Retinal pigment epithelial cell (primary cell): ENCODE measurements around the gene ZSCAN16.
"Not testable (repeated sequence)": the region's sequence is repeated elsewhere in the genome, so short reads cannot be mapped to it uniquely, and the experiment has no call there.

ENCODE experiments used
- DNase-seq: peaks from one replicate; pipeline ENCODE4 v3.0.0-alpha.2; 2010; ENCODE audit warnings: low read depth
- H3K4me3 ChIP-seq: 2 replicates; pipeline ENCODE4 v1.5.1; 2011; ENCODE audit warnings: mild to moderate bottlenecking, low read length, control low read depth, moderate library complexity
- TF ChIP-seq, protein P1 (sequence below): conservative IDR thresholded peaks from 2 replicates; pipeline ENCODE4 v1.5.1; 2011; ENCODE audit warnings: low read depth, low read length, control low read depth, inconsistent platforms

Gene ZSCAN16

GRCh38 chr6:28124350-28124970 is at the start of gene ZSCAN16:
Gene ZSCAN16 (plus strand): TSS chr6:28124609. CDS start chr6:28125444, 835 bp downstream.
- TF ChIP-seq, protein P1, sequence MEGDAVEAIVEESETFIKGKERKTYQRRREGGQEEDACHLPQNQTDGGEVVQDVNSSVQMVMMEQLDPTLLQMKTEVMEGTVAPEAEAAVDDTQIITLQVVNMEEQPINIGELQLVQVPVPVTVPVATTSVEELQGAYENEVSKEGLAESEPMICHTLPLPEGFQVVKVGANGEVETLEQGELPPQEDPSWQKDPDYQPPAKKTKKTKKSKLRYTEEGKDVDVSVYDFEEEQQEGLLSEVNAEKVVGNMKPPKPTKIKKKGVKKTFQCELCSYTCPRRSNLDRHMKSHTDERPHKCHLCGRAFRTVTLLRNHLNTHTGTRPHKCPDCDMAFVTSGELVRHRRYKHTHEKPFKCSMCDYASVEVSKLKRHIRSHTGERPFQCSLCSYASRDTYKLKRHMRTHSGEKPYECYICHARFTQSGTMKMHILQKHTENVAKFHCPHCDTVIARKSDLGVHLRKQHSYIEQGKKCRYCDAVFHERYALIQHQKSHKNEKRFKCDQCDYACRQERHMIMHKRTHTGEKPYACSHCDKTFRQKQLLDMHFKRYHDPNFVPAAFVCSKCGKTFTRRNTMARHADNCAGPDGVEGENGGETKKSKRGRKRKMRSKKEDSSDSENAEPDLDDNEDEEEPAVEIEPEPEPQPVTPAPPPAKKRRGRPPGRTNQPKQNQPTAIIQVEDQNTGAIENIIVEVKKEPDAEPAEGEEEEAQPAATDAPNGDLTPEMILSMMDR, result no peak
- peak; percentile 52 for DNase-seq
- H3K4me3 ChIP-seq, result peak within 1 kb of the TSS; percentile 88

DNA sequence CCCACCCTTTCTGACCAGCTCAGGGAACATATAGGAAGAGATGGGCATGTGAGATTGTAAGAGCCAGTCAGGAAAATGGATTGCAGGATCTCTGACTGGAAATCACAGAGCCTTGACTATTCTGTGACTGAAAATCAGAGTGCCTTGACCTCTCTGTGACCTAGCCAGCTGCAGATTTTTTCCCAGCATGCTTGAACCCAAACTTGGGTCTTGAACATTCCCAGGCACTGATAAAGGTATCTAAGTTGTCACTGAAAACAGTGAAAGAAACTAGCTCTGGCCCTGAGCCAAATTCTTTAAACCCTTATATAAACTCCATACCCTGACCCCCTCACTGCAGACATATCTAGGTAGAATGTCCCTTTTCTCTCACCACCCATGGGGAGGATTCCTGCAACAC is 46.4 kb upstream of the ZSCAN16 start:
- TF ChIP-seq, protein P1, result no peak
- H3K4me3 ChIP-seq, result no peak overlapping the region
- no peak for DNase-seq

- no peak for DNase-seq
- TF ChIP-seq, protein P1, result no peak
- no peak overlapping the region for H3K4me3 ChIP-seq
Measured at GRCh38 chr6:28078836-28079235, 45.6 kb upstream of the ZSCAN16 start.

DNA sequence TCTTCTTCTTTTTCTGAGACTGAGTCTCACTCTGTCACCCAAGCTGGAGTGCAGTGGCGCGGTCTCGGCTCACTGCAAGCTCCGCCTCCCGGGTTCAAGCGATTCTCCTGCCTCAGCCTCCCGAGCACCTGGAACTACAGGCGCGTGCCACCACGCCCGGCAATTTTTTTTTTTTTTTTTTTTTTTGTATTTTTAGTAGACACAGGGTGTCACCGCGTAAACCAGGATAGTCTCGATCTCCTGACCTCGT is 44.1 kb upstream of the ZSCAN16 start, which contains the start of gene ZNF165:
TSS of gene ZNF165 (plus strand) at position 188 of the 250 bp plus-strand sequence. CDS start 4,913 bp downstream, outside the sequence.
- peak within 1 kb of the TSS; percentile 98 for H3K4me3 ChIP-seq
- DNase-seq, result not testable (repeated sequence)

DNA sequence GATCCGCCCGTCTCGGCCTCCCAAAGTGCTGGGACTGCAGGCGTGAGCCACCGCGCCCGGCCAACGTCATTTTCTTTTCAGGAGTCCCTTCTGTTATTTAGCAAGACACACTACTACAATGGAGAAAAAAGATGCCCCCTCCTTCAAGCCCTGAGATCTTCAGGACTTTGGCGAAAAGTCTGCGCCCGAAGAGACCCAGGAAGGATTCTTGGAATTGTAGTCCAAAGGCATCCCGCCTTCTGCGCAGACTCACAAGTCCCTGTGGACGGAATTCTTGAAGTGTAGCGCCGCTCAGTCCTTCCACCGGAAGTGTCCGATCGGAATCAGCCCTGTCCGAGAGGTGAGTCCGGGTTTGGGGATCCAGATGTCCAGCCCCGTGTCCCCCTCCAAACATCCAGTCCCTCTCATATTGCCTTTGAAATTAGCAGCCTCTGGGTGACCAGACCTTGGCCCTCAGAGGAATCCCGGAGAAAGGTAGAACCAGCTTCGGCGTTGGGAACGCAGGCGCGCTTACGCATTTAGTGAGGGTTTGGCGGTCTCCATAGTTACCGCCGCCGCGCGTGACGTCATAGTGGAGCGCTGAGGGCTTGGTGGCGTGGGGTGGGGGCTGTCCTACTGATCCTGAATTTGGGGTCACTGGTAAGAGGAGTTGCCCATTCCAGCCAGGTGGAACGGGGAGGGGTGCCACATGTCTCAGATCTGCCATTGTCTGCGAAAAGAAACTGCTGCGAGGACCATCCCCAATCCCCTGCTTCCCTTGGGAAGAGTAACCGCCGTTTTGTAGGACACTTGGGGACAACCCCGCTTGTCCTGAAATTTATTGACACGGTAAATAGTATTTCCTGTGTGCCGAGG is 43.6 kb upstream of the ZSCAN16 start:
- H3K4me3 ChIP-seq, result peak overlapping the region; percentile 98
- DNase-seq, result peak; percentile 93
- TF ChIP-seq, protein P1, result no peak

- TF ChIP-seq, protein P1, result no peak
- DNase-seq, result no peak
- H3K4me3 ChIP-seq, result peak overlapping the region; percentile 98
Measured at GRCh38 chr6:28081486-28081751, 43.0 kb upstream of the ZSCAN16 start.

- no peak overlapping the region for H3K4me3 ChIP-seq
- TF ChIP-seq, protein P1, result no peak
- no peak for DNase-seq
Measured at GRCh38 chr6:28082939-28083338, 41.5 kb upstream of the ZSCAN16 start.
